Stimulated activated CD8-positive, alpha-beta memory T cell treated with anti-CD3 and anti-CD28 coated beads, Interleukin-4, amount 100 ng/mL, for 48 hours (primary cell): ENCODE data around the gene TYW3.

Experiments
- DNase-seq: peaks from one replicate; pipeline ENCODE4 v3.0.0-alpha.2; 2020

The TYW3 gene, protein sequence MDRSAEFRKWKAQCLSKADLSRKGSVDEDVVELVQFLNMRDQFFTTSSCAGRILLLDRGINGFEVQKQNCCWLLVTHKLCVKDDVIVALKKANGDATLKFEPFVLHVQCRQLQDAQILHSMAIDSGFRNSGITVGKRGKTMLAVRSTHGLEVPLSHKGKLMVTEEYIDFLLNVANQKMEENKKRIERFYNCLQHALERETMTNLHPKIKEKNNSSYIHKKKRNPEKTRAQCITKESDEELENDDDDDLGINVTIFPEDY

DNA sequence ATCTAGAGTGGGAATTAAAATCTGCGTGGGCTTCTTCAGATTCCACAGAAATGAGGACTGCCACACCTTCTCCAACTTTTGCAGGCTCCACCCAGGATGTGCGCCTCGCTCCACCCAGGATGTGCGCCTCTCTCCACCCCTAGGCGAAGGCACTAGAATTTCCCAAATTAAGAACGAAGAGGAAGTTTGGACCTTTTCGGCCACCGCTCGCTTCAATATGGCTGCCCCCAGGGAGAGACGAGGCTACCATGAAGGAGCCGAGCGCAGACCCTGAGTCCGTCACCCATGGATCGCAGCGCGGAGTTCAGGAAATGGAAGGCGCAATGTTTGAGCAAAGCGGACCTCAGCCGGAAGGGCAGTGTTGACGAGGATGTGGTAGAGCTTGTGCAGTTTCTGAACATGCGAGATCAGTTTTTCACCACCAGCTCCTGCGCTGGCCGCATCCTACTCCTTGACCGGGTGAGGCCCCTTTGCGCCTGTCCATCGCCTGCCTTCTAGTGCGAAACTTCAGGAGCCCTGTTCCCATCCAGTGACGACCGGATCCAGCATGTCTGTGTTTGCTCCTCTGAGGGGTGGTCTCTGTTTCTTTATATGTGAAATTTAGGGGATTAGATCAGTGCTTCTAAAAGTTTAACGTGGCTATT, at the start of gene TYW3, which contains the start of gene CRYZ:
Gene TYW3 (plus strand): TSS at position 193 of the 644 bp plus-strand sequence. CDS start 93 bp downstream, at position 286.
Gene CRYZ (minus strand): TSS at position 91 of the 644 bp plus-strand sequence. CDS start 8,229 bp downstream, outside the sequence.
- peak; percentile 88 for DNase-seq

DNA sequence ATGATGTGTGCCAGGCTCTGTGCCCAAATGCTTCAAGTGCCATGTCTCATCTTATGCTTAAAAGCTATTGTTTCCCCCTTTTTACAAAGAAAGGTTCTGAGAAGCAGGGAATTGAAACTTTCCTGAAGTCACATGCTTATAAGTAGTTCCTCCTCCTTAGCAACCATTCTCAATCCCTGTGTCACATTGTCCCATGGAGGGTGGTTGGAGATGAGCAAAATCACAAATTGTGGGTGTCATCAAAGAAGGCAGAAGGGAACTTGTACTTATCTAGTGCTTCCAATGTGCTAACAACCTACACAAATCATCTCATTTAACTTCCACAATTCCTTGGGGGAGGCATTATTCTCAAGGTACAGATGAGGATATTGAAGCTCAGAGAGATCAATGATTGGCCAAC, 49.3 kb upstream of the TYW3 start:
- DNase-seq, result no peak

DNA sequence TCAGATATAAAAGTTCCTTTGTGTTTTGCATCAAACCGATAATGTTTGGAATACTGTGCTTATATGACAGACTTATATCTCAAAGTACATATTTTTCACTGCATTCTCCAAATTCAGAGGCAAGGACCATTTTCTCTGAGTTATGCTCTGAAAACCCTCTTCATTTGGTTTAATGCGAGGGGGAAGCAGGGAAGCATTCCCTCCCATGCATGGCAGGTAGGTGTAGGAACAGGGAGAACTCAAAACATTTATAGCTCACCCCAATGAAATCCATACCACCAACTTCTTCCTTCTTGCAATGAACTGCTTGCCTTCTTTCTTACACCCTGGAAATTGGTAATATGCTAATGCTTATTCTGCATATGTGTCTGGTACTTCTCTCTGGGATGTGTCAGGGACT, 48.7 kb upstream of the TYW3 start:
- no peak for DNase-seq

DNA sequence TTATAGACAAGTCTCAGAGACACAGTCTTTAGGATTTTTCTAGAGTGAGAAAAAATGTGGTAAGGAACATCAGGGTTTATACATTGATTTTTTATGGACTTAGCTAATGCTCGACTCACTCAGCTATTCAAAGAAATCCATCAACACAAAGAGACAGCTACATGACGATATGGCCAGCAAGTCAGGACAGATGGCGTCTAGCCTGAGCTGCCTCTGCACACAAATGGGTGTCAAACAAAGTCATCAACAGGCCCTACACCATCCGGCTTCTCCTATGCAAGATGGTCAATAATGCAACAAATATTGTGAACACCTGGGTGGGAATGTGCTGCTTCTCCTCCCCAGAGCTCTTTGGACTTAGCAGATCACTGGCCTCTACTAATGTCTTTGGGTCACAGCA, 46.0 kb upstream of the TYW3 start:
- no peak for DNase-seq

DNA sequence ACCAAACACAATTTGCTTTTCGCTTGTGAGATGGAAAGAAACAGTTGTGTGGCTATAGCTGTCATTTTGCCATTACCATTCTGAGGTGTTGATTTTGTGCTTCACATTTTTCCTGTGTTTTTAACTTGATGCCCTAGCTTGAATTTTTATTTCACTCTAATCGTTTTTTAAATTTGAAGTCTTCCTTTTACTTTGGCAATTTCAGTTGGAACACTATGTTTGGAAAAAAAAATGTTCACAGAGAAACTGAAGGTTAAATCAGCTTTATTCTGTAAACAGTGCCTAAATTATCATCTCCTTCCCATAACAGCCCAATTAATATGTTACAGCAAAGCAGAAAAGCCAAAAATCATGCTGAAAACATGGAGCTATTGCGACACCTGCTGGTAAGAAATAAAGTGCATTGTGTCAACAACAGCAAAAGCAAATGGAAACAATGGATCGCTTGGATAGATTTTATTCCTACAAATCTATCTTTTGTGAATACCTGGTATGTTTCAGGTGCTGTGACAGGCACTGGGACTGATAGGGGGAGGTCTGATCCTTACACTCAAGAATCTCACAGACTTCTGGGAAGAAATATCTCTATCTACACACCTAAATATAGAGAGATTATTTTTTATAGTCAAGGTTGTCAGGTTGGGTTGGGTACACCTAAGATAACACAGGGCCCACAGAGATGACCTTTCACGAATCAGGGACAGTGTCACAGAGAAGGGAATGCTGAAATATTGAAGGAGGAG, 43.2 kb upstream of the TYW3 start:
- DNase-seq, result peak; percentile 55

DNA sequence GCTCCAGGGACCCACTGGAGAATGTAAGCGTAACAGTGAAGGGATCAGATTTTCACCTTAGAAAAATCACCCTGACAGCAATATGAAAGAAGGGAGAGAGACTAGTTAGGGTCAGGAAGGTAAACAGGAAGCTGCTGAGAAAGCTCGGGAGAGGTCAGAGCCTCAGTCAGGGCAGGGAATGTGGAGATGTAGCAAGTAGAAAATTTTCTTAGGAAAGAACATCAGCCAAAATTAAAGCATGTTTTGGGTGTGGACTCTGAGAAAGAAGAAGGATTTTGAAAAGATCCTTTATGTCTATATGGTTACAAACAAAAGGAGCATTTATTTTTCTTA, 42.6 kb upstream of the TYW3 start:
- no peak for DNase-seq

DNA sequence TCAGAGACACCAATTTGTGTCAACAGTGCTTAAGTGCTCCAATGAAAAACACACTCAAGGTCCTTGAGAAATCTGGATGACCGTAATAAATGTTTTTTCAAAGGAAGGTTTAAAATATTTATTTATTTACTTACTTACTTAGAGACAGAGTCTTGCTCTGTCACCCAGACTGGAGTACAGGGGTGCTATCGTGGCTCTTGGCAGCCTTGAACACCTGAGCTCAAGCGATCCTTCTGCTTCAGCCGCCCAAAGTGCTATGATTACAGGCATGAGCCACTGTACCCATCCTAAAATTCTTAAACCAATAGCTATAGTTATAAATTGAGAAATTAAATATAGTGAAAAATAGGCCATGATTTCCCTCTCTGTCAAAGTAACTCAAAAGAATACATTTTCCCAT, 42.0 kb upstream of the TYW3 start:
- no peak for DNase-seq

DNA sequence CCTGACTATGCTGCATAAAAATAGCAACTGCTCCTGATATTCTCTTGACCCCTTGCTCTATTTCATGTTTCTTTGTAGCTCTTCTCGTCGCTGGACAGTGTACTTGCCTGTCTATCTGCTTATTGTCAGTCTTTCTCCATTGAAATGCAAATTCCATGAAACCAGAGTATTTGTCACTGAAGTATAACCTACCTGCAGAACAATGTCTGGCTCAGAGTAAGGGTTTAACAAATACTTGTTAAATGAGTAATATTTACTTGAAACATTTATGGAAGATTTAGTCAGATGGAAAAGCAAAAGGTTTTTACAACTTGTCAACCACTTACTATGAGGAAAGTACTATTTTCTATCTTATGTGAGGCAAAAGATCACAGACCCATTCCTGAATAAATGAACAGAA, 39.5 kb upstream of the TYW3 start:
- no peak for DNase-seq

DNA sequence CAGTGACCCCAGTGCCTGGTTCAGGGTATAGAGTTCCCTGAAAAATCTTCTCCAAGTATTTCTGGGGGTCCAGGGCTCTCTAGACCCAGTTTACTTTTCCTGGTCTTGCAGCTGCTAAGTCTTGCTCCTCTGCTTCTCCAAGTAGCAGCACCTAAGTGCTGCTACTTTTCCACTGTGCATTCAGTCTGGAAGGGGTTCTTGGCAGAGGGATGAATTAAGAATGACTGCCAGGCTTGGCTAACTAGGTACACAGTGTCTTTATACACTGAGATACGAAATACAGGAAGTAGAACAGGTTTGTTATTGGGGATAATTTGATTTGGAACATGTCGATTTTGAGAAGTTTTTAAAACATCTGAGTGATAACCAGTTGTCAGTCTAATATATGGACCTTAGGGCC, 35.1 kb upstream of the TYW3 start:
- no peak for DNase-seq

DNA sequence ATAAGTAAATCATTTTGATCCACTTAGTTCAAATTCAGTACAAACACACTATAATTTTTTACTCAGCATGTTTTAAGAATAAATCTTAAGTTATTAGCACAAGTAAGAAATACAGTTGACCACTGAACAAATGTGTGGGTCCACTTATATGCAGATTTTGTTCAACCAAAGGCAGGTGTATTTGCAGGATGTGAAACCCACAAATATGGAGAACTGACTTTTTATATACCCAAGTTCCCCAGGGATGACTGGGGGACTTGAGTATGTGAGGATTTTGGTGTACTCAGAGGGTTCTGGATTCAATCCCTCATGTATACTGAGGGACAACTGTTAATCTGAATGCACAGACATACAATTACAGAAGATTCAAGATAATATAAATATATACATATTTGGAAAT, 33.6 kb upstream of the TYW3 start:
- no peak for DNase-seq

DNA sequence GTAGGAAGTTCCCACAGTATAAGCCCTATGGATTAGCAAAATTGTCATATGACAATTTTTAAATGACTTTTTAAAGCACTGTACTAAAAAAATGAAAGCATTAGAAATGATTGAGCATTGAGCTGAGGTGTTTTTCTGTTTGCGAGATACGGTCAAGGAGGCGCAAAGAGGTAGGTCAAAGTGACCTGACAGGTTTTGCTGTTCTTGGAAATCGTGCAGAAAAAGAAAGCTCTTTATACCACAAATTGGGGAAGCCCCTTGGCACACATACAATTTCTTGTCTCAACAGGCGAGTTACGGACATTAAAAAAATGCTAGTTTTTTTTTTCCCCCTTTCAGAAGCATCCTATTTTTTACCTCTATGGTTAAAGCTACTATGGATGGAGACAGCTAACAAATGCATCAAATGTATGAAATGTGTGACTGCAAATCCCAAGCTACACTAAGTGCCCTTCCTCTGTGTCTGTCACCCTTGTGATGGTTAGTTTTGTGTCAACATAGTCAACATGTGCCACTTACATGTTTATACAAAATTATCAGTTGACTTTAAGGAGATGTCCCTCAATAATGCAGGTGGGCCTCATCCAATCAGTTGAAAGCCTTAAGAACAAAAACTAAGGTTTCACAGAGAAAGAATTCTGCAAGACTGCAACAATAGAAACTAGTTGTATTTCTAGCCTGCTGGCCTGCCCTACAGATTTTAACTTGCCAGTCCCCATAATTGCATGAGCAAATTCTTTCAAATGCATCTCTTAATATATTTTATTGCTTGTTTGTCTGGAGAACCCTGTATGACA, 29.4 kb upstream of the TYW3 start:
- DNase-seq, result no peak

DNA sequence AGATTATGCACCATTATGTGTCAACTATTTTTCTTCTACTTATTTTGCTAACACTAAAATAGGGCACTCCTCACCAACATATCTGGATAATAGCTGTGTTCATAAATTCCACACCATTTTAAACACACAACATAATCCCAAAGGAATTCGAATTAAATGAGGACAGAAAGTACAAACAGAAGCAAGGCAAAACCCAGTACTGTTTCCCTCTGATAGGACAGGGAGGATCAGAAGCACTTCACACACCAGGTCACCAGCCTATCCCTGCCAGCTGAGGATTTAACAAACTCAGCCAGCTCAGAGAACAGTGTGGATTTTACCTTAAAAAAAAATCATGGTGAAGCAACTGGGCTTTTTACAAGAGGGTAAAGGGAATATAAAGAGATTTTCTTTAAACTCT, 20.1 kb upstream of the TYW3 start:
- DNase-seq, result no peak

DNA sequence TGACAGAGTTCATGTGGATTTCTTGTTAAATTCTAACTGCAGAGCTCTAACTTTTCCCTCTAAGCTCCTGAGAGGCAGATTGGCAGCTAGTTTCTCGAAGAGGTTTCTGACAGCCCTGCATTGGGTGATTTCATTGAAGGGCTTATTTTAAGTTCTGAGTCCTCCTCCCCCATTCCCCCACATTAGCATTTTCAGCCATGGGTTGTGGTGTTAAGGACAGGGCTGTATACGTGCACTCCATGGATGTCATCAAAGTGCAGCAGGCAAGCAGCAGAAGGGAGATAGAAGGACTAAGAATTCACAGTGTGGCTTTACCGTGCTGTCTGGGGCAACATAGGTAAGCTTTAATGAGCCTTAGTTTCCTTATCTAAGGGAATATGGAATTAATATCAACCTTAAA, 19.1 kb upstream of the TYW3 start:
- no peak for DNase-seq

DNA sequence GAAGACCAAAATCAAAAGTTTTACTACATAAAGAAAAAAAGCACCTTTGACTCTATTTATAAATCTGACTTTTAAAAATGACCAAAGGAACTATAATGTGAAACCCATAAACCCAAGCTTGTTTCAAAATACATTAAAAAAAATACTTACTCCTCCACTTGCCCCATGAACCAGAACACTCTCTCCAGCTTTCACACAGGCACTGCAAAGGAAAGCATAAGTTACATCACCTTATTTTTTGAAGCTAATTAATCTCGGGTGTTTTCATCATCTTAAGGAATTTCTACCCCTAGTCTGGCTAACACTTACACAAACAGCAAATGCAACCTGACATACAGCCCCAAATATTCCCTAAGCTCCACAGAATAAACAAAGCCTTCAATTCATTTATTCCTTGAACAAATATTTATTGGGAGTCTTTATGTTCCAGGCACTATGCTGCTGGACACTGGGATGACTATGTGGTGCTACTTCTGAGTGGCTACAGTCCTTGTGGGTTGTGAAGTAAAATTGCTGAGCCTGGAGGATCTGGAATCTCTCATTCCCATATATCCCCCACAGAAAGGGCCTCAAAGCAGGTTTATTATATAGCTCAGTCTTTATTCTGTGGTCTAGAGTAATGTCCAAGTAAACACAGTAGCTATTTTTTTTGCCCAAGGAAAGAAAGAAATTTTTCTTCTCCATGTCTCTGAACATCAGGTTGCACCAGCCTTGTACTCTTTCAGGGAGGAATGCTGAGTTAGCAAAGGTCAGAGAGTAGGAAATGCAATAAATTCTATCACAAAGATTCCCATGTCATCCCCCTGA, 18.3 kb upstream of the TYW3 start:
- no peak for DNase-seq

DNA sequence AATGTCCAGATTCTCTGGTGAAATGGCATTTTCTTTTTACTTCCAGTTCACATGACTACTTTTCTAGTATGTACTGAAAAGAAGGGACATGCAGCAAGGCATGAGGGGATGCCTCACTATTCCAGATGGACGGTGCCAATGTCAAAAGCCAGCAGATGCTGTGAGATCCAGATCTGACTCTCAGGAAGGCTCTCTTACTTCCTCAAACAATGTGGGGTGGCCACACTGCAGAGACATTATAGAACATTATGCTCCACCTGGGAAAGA, 17.8 kb upstream of the TYW3 start:
- DNase-seq, result no peak

DNA sequence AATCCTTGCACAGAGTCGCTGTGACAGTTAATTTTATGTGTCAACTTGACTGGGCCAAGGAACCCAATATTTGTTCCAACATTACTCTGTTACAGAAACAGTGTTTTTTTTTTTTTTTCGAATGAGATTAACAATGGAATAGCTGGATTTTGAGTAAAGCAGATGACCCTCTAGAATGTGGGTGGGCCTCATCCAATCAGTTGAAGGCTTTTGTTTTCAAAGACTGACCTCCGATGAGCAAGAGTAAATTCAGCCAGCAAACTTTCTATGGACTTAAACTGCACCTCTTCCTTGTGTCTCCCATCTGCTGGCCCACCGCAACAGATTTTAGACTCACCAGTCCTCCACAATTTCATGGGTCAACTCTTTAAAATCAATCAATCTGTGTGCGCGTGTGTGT, 17.1 kb upstream of the TYW3 start:
- DNase-seq, result no peak

DNA sequence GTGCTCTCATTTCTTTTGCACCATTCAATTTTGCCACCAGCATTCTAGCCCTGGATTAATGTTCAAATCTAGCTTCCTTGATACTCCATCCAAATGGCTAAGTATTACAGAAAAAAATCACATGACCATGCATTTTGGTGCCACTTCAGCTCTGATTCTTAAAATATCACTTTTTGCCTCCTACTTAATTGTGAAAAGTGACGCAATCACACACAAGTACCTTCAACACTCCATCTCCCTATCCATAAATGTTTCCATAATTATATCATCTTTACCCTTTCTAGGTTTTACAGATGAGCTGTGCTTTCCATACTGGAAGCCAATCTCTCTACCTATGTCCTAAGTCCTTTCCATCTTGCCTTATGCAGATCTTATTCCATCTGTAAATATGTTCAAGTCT, 16.1 kb upstream of the TYW3 start:
- no peak for DNase-seq

DNA sequence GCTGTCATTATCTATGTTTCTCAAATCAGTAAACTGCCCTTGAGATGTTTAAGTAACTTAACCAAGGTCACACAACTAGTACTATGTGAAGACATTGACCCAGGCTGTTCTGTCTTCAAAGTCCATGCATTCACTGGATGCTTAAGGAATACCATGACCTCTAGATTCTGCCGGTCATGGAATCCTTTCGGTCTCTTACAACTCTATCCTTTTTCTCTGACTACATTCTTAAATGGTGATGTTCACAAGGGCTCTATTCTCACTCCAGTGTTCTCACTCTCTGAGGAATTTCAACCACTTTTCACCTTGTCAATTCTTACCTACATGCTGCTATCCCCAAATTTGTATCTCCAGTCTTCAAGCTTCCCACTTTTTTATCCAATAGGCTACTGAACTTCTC, 15.3 kb upstream of the TYW3 start:
- no peak for DNase-seq

DNA sequence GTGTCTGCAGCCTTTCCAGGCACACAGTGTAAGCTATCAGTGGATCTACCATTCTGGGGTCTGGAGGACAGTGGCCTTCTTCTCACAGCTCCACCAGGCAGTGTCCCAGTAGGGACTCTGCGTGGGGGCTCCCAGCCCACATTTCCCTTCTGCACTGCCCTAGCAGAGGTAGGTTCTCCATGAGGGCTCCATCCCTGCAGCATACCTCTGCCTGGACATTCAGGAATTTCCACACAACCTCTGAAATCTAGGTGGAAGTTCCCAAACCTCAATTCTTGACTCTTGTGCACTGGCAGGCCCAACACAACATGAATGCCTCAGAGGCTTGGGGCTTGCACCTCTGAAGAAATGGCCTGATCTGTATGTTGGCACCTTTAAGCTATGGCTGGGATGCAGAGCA, 6.9 kb upstream of the TYW3 start:
- no peak for DNase-seq

DNA sequence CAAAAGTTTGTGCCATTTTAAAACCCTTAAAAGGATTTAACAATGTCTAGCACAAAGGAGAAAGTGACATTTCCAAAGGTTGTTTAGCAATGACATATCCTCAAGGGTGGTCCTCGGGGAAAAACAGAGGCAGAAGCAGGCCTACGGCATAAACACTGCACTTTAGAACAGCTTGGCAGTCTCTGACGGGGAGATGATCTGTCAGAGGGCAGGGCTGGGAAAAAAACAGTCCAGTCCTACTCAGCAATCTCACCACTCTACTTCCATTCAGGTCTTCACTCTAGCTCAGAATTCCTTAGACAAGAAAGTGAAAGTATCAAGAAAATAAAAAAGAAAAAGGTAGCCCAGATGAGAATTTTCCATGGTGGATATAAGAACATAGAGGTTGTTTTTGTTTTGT, 4.2 kb upstream of the TYW3 start:
- no peak for DNase-seq

DNA sequence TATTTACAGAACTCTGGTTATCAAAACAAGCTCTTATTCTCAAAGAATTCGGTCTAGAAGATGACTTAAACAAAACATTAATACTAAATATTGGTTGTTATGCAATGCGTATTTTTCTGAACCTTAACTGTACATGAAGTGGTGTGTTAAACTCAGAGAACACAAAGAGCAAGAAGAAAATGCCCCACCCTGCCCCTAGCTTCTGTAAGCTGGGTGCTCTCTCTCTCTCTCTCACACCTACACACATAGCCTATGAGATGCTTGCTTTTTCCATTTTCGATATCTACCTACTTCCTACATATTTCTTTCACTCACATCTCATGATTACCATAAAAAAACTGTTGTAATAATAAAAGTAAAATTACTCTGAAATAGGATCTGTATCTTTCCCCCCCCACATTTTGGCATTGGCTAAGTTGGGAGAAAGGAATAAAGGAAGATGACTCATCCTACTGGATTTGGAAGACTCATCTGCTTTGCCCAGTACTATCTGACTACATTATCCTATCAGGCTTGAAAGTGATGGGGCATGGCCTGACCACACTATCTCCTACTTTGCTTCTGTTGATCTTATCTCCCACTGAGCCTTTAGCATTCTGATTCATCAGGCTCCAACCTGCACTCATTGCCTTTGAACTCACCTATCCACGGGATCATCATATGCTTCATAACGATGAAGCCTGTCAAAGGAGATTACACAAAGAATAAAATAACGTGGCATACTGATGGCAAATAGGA, 3.0 kb upstream of the TYW3 start:
- no peak for DNase-seq

DNA sequence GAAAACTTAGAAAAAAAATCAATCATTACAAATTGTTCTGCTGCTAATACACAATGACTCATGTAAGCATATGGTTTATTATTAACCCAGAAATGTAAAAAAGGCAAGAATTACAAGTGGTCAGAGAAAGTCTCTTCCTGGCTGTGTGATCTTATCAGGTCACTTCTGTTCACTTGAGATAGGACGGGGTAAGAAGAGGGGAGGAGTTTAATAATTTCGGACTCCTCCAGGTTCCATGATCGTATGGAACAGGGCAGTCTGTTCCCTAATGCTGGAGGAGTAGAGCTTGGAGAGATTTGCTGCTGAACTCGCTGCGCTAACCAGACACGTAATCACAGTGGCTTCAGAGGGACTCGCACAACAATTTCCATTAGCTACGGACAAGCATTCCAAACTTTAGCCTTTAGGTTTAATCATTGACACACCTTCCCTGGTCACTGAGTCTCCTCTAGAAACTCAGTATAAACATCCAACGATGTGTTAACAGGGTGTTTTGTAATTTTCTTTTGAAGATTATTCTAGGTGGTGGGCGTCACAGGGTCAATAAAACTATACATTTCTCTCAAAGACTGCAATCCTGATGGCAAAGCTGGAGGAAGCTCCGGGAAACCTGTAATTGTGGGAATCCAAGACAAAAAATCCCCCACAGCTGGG, 1.4 kb upstream of the TYW3 start:
- DNase-seq, result no peak
